Measurements from ENCODE around the gene HUS1B.

- TF ChIP-seq CTCF (IDR thresholded peaks at IDR 0.05; ENCODE audit: poor library complexity) (no peak), EZH2phosphoT487 (IDR thresholded peaks at IDR 0.05; ENCODE audit: low read depth, severe bottlenecking, unreplicated experiment) (no peak)
Observed at GRCh38 chr6:620166-620565, 36.7 kb downstream of the HUS1B start.

Data from hepatocyte (in vitro differentiated cells).